WI38 (cell line): ENCODE measurements around the gene PDHX.

Experiments used
- H3K4me3 ChIP-seq: 2 replicates; pipeline ENCODE4 v1.5.1; 2011; ENCODE audit warnings: low read depth, mild to moderate bottlenecking, control low read depth, low read length
- TF ChIP-seq, protein P1 (sequence below): IDR thresholded peaks from 2 replicates; pipeline ENCODE4 v1.5.1; 2012; ENCODE audit warnings: low read depth, mild to moderate bottlenecking, control low read depth, low read length

PDHX gene

DNA sequence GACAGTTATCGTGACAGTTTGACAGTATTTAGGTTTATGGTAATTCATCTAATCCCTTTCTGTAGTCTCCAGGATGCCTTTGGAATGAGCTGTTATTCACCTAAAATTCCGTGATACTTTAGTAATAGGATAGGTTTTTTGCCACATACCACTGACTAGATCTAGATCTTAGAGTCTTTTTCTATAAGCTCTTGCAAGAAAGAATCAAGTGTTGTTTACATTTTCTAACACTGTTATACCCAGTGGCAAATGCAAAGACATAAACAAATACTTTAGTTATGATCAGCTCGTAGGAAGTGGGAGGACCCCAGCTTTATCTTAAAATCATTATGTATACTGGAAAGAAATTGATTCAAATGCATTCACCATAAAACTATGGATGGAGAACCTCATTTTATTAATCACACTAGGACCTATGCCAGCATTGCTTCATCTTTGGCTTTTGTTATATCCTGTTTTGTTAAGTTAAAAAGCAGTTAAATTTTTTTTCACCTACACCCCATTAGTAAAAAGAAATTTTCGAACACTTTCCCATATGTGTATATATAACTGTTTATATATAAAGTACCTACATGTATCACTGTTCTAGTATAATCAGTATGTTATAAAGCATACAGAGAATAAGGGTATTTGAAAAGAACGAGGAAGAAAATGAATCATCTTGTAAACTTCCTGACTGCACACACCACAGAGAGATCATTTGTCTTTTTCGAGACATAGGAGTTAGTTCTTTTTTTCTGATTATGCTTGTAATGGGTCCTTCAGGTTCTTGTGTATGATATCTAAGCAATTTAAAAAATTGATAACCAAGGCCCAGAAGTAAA lies 60.9 kb downstream of the PDHX start:
- TF ChIP-seq, protein P1, sequence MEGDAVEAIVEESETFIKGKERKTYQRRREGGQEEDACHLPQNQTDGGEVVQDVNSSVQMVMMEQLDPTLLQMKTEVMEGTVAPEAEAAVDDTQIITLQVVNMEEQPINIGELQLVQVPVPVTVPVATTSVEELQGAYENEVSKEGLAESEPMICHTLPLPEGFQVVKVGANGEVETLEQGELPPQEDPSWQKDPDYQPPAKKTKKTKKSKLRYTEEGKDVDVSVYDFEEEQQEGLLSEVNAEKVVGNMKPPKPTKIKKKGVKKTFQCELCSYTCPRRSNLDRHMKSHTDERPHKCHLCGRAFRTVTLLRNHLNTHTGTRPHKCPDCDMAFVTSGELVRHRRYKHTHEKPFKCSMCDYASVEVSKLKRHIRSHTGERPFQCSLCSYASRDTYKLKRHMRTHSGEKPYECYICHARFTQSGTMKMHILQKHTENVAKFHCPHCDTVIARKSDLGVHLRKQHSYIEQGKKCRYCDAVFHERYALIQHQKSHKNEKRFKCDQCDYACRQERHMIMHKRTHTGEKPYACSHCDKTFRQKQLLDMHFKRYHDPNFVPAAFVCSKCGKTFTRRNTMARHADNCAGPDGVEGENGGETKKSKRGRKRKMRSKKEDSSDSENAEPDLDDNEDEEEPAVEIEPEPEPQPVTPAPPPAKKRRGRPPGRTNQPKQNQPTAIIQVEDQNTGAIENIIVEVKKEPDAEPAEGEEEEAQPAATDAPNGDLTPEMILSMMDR = no peak
- no peak overlapping the region for H3K4me3 ChIP-seq

DNA sequence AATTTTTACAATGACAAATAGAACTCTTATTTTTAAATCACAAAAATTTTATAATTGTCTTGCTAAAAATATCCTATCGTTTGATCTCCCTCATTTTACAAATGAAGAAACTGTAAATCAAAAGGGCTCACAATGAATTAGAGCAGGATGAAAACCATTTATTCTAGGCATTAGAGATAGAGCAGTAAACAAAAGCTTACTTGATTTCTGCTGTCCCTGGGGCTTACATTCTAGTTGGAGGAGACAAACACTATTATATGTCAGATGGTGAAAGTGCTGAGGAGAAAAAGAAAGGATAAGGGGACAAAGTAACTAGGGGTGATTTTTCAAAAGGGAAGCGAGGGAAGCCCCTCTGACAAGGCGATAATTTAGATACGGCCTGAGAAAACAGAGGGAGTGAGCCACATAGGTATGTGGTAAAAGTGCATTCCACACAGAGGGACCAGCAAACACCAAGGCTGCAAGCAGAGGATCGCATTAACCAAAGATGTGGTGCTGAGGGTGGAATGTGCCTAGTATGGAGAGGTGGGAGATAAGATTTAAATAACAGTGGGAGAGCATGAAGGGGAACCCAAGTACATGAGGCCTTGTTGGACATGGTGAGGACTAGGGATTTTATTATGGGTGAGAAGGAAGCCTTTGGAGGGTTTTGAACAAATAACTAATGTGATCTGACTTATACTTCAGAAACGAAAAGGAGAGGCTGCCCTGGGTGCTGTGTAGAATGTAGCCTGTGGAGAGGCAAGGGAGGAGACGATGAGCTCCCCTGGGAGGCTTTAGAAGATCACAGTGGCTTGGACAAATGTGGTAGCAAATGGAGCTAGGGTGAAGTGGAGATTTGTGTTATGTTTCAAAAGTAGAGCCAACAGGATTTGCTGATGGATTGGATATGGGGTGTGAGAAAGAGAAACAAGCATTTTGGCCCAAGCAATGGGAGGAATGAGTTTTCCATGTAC lies 62.1 kb downstream of the PDHX start:
- TF ChIP-seq, protein P1 = no peak
- no peak overlapping the region for H3K4me3 ChIP-seq

DNA sequence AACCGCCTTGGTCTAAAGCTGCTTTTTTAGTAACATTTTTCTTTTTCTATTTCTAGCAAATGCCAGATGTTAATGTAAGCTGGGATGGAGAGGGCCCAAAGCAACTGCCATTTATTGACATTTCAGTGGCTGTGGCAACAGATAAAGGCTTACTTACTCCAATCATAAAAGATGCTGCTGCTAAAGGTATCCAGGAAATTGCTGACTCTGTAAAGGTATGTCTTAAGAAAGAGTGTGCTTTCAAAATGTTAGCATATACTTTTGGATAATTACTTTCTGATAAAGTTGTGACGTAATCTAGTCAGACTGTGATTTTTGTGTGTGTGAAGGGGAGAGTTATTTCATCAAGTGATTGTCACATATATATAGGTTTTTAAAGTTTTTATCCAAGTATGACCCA lies 68.1 kb downstream of the PDHX start:
- TF ChIP-seq, protein P1 = no peak
- H3K4me3 ChIP-seq = no peak overlapping the region

DNA sequence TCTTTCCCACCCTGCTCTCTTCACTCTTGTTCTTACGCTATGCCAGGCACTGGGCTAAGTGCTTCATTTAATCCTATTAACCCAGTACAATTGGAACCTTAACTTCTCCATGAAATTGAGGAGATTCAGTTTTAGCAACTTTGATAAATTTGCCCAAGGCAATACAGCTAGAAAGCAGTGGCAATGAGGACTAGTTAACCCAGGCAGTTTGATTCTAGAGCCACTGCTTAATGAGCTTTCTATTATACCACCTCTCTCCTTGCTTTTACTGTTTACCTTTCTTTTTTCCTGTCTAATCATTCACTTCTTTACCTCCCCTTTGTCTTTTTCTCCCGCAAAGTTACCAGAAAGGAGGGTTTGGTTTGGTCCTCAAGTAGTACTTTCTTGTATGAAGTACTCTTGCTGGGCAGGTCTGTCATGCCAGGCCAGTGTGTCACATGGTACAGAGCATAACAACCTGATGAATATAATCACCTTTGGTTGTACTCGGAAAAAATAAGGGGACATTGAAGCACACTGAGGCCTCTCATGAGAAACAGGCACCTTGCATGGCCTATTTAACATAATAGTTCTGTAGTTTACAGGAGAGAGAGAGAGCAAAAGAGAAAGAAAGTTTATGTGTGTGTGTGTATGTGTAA lies 70.6 kb downstream of the PDHX start:
- TF ChIP-seq, protein P1 = no peak
- H3K4me3 ChIP-seq = no peak overlapping the region

DNA sequence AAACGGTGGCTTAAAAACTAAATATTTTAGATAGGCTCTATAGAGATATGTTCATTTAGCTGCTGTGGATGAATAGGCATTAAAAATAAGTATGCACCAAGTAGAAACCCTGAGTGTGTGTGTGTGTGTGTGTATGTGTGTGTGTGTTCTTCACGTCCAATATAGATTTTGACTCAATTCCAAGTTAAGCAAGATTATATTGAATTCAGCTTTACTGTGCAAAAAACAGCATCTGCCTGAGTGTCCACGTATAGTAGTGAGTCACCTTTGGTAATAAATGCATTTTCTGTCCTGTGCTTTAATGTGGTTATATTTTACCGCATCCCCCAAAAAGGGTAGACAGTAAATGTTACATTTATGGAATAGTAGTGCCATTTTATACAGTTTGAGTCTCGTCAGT lies 71.2 kb downstream of the PDHX start:
- H3K4me3 ChIP-seq = no peak overlapping the region
- TF ChIP-seq, protein P1 = no peak

DNA sequence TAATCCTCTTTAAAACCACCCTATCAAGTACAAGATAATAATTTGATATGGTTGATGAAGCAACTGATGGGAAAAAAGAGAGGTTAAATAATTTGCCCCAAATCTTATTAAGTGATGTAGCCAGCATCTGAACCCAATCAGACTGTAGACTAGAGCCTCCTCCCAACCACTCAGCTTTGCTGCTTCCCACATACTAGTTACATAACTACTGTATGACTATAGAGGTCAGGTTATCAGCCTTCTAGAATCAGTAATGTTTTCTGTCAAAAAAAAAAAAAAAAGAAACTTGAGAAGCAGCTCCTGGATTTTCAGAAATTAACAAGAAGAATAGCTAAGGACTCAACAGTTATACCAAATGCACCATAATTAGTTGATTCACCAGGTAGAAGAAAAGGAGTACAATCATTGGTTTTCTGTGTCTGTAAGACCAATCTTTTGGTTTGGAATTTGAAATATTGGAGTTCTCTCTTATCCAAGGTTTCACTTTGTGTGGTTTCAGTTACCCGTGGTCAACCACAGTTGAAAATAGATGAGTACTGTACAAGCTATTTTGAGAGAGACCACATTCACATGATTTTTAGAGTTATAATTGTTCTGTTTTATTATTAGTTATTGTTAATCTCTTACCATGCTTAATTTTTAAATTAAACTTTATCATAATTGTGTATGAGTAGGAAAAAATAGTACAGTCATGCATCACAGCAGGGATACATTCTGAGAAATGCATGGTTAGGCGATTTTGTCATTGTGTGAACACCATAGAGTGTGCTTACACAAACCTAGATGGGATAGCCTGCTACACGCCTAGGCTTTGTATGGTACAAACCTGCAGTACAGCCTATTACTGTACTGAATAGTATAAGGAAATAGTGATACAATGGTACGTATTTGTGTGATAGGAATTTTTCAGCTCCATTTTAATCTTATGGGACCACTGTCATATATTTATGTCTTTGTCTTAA lies 72.2 kb downstream of the PDHX start:
- TF ChIP-seq, protein P1 = no peak
- no peak overlapping the region for H3K4me3 ChIP-seq
